Endothelial cell of umbilical vein (primary cell): Measurements from ENCODE around the gene ASAP2.

Source experiments
- POLR2A ChIP-seq: IDR thresholded peaks from 2 replicates; pipeline ENCODE4 v1.6.1; 2012; ENCODE audit warnings: low read depth, mild to moderate bottlenecking, control low read depth, low read length
- TF ChIP-seq, protein P1 (sequence below): IDR thresholded peaks from 2 replicates; pipeline ENCODE4 v1.6.1; 2011; ENCODE audit not compliant: insufficient read depth, insufficient read length

DNA sequence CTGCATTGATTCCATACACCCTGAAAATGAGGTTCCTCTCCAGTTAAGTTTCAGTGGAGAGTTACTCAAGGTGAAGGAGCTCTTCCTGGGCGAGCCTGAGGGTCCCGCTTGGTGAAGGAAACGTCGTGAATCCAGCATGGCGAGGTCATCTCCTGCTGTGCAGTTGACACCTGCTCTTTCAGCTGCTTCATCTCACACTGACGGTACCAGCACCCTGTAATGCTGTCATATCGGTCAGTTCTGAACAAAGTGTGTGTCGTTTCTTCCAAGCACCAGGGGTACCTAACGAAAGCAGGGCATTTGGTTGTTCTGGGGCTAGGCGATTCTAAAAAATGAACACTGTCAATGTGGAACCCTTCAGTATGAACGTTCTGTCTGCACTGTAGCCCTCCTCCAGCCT, 164.1 kb downstream of the ASAP2 start:
- no peak for TF ChIP-seq POLR2A
- TF ChIP-seq, protein P1, sequence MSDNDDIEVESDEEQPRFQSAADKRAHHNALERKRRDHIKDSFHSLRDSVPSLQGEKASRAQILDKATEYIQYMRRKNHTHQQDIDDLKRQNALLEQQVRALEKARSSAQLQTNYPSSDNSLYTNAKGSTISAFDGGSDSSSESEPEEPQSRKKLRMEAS, result no peak
